Astrocyte (in vitro differentiated cells and primary cell): Measurements from ENCODE around the gene METRNL. TPM values are rescaled to one million over a fixed set of nuclear protein-coding genes. Genes with fewer than 3 reads are reported as not detected.

Source experiments
- DNase-seq: peaks from one replicate; pipeline ENCODE4 v3.0.0-alpha.2; 2010; ENCODE audit warnings: low read depth
- FAIRE-seq: peaks from 2 replicates; lab custom pipeline; 2011; peaks lifted over from hg19 to GRCh38; lab: Jason Lieb, UNC
- H2AFZ ChIP-seq: 2 replicates; pipeline ENCODE4 v1.6.0; 2012; ENCODE audit warnings: low read depth, low read length, inconsistent platforms
- H3K27ac ChIP-seq: 2 replicates; pipeline ENCODE4 v1.5.1; 2011; ENCODE audit warnings: low read depth, low read length, inconsistent platforms
- H3K27me3 ChIP-seq: 2 replicates; pipeline ENCODE4 v1.6.0; 2011; ENCODE audit warnings: low read length, inconsistent platforms; ENCODE audit not compliant: insufficient read depth
- H3K36me3 ChIP-seq: 2 replicates; pipeline ENCODE4 v1.5.1; 2011; ENCODE audit warnings: low read length, inconsistent platforms; ENCODE audit not compliant: insufficient read depth
- H3K4me1 ChIP-seq: 2 replicates; pipeline ENCODE4 v1.5.1; 2011; ENCODE audit warnings: low read length, inconsistent platforms; ENCODE audit not compliant: insufficient read depth
- H3K4me2 ChIP-seq: 2 replicates; pipeline ENCODE4 v1.6.0; 2012; ENCODE audit warnings: low read length, inconsistent platforms
- H3K4me3 ChIP-seq: 2 replicates; pipeline ENCODE4 v1.5.1; 2011; ENCODE audit warnings: low read depth, mild to moderate bottlenecking, low read length, inconsistent platforms; ENCODE audit not compliant: insufficient read depth
- H3K79me2 ChIP-seq: 2 replicates; pipeline ENCODE4 v1.6.0; 2012; ENCODE audit warnings: mild to moderate bottlenecking, low read length, inconsistent platforms; ENCODE audit not compliant: insufficient read depth
- H3K9ac ChIP-seq: 2 replicates; pipeline ENCODE4 v1.6.0; 2012; ENCODE audit warnings: mild to moderate bottlenecking, low read length, inconsistent platforms
- H3K9me3 ChIP-seq: 2 replicates; pipeline ENCODE4 v1.5.1; 2012; ENCODE audit warnings: low read depth, mild to moderate bottlenecking, low read length, inconsistent platforms; ENCODE audit not compliant: insufficient read depth
- H4K20me1 ChIP-seq: 2 replicates; pipeline ENCODE4 v1.6.0; 2012; ENCODE audit warnings: low read length, inconsistent platforms; ENCODE audit not compliant: insufficient read depth
- H3K27ac Mint-ChIP-seq: one replicate; pipeline ENCODE4 v1.8.0; 2021; ENCODE audit warnings: mild to moderate bottlenecking, mixed read lengths; ENCODE audit not compliant: unreplicated experiment
- H3K27me3 Mint-ChIP-seq: one replicate; pipeline ENCODE4 v1.8.0; 2021; ENCODE audit warnings: low read depth, mixed read lengths; ENCODE audit not compliant: unreplicated experiment
- H3K36me3 Mint-ChIP-seq: one replicate; pipeline ENCODE4 v1.8.0; 2021; ENCODE audit warnings: low read depth, mixed read lengths; ENCODE audit not compliant: unreplicated experiment
- H3K4me1 Mint-ChIP-seq: one replicate; pipeline ENCODE4 v1.8.0; 2021; ENCODE audit warnings: low read depth, mixed read lengths; ENCODE audit not compliant: unreplicated experiment
- H3K4me3 Mint-ChIP-seq: one replicate; pipeline ENCODE4 v1.8.0; 2021; ENCODE audit warnings: mild to moderate bottlenecking, moderate library complexity, mixed read lengths; ENCODE audit not compliant: unreplicated experiment
- H3K9me3 Mint-ChIP-seq: one replicate; pipeline ENCODE4 v1.8.0; 2021; ENCODE audit warnings: mild to moderate bottlenecking, mixed read lengths; ENCODE audit not compliant: unreplicated experiment
- CTCF ChIP-seq: IDR thresholded peaks from 2 replicates; pipeline ENCODE4 v1.5.1; 2011; ENCODE audit warnings: low read depth, mild to moderate bottlenecking, inconsistent platforms, low read length, moderate library complexity; ENCODE audit not compliant: insufficient read depth
- EZH2 ChIP-seq: IDR thresholded peaks from 2 replicates; pipeline ENCODE4 v1.6.1; 2012; ENCODE audit warnings: mild to moderate bottlenecking, low read length, inconsistent platforms; ENCODE audit not compliant: insufficient read depth
- total RNA-seq: library from RNA; stranded (reverse); gene quantifications from 2 replicates; pipeline ENCODE4 v1.2.1, GENCODE V29; 2021

Gene METRNL
- total RNA-seq, 1 donor from 2014 or later: 36.7 TPM

GRCh38 chr17:83121921-83122820, 42.8 kb downstream of the METRNL start:
- Mint-ChIP-seq H3K4me1 (peaks cover 3% of the 10 kb centered on the region), H3K4me3 (no peak overlapping the region), H3K36me3 (peaks cover 4% of the 10 kb centered on the region), H3K27me3 (peaks cover 69% of the 10 kb centered on the region), H3K9me3 (peaks cover 10% of the 10 kb centered on the region), H3K27ac (no peak overlapping the region)
- Histone ChIP-seq H3K4me1 (no peaks in the 10 kb centered on the region), H3K9me3 (no peaks in the 10 kb centered on the region), H3K4me3 (no peak overlapping the region), H3K27ac (no peak overlapping the region), H2AFZ (no peak overlapping the region), H3K4me2 (no peak overlapping the region), H3K79me2 (no peaks in the 10 kb centered on the region), H4K20me1 (no peaks in the 10 kb centered on the region), H3K36me3 (no peaks in the 10 kb centered on the region), H3K9ac (no peak overlapping the region), H3K27me3 (peaks cover 13% of the 10 kb centered on the region)
- FAIRE-seq (no peak), DNase-seq (no peak)
- TF ChIP-seq EZH2 (no peak), CTCF (no peak)

GRCh38 chr17:83122834-83123233, 43.4 kb downstream of the METRNL start:
- H3K4me3 ChIP-seq: no peak overlapping the region
- H3K4me1 ChIP-seq: no peaks in the 10 kb centered on the region
- FAIRE-seq (no peak), DNase-seq (peak; percentile 27)
- no peak overlapping the region for H3K27ac ChIP-seq
- no peak for TF ChIP-seq EZH2
- no peak for TF ChIP-seq CTCF
- H3K4me3 Mint-ChIP-seq: no peak overlapping the region
- H3K27me3 Mint-ChIP-seq: peaks cover 67% of the 10 kb centered on the region
- H3K27ac Mint-ChIP-seq: no peak overlapping the region
- H3K9me3 Mint-ChIP-seq: peaks cover 10% of the 10 kb centered on the region
- H4K20me1 ChIP-seq: no peaks in the 10 kb centered on the region
- no peak overlapping the region for H3K9ac ChIP-seq
- H3K4me1 Mint-ChIP-seq: peaks cover 3% of the 10 kb centered on the region
- no peak overlapping the region for H3K4me2 ChIP-seq
- no peak overlapping the region for H2AFZ ChIP-seq
- H3K36me3 ChIP-seq: no peaks in the 10 kb centered on the region
- no peaks in the 10 kb centered on the region for H3K9me3 ChIP-seq
- peaks cover 14% of the 10 kb centered on the region for H3K27me3 ChIP-seq
- peaks cover 4% of the 10 kb centered on the region for H3K36me3 Mint-ChIP-seq
- H3K79me2 ChIP-seq: no peaks in the 10 kb centered on the region
